Glutamatergic neuron (in vitro differentiated cells): ENCODE results near the gene C1orf74. TPM values are rescaled to one million over a fixed set of nuclear protein-coding genes. Genes with fewer than 3 reads are reported as not detected.

Experiments used
- DNase-seq: peaks from one replicate; pipeline ENCODE4 v3.0.0; 2022
- H3K27ac Mint-ChIP-seq: one replicate; pipeline ENCODE4 v1.8.0; 2020; ENCODE audit warnings: mild to moderate bottlenecking, mixed read lengths, inconsistent platforms; ENCODE audit not compliant: unreplicated experiment
- H3K27me3 Mint-ChIP-seq: one replicate; pipeline ENCODE4 v1.8.0; 2020; ENCODE audit warnings: mild to moderate bottlenecking, moderate library complexity, mixed read lengths, inconsistent platforms; ENCODE audit not compliant: unreplicated experiment
- H3K36me3 Mint-ChIP-seq: one replicate; pipeline ENCODE4 v1.8.0; 2020; ENCODE audit warnings: mild to moderate bottlenecking, mixed read lengths, inconsistent platforms; ENCODE audit not compliant: unreplicated experiment
- H3K4me1 Mint-ChIP-seq: one replicate; pipeline ENCODE4 v1.8.0; 2020; ENCODE audit warnings: mild to moderate bottlenecking, low read depth, mixed read lengths, inconsistent platforms; ENCODE audit not compliant: unreplicated experiment
- H3K4me3 Mint-ChIP-seq: one replicate; pipeline ENCODE4 v1.8.0; 2020; ENCODE audit warnings: mild to moderate bottlenecking, mixed read lengths, inconsistent platforms; ENCODE audit not compliant: unreplicated experiment
- H3K9me3 Mint-ChIP-seq: one replicate; pipeline ENCODE4 v1.8.0; 2020; ENCODE audit warnings: mild to moderate bottlenecking, moderate library complexity, mixed read lengths, inconsistent platforms; ENCODE audit not compliant: unreplicated experiment
- CTCF ChIP-seq: fragments of 200-600 bp; sonication (generic); IDR thresholded peaks from one replicate; pipeline ENCODE4 v1.5.0; 2021; ENCODE audit not compliant: partially characterized antibody, unreplicated experiment
- total RNA-seq: library from RNA; stranded (reverse); fragmentation: NEBNext Ultra II Directional; extraction: Animal tissue kit (Norgen Biotek cat#: 25700); gene quantifications from one replicate; pipeline ENCODE4 v1.2.1, GENCODE V29; 2021; ENCODE audit not compliant: unreplicated experiment

The C1orf74 gene
- total RNA-seq, 1 donor from 2014 or later: 2.3 TPM

- H3K27ac Mint-ChIP-seq: no peak overlapping the region
- H3K27me3 Mint-ChIP-seq: no peaks in the 10 kb centered on the region
- H3K4me1 Mint-ChIP-seq: peaks cover 28% of the 10 kb centered on the region
Observed at GRCh38 chr1:209815490-209815889, 31.1 kb upstream of the C1orf74 start.

GRCh38 chr1:209813902-209814301 lies 29.5 kb upstream of the C1orf74 start:
- DNase-seq: no peak
- Mint-ChIP-seq H3K27me3 (no peaks in the 10 kb centered on the region), H3K27ac (no peak overlapping the region), H3K36me3 (no peaks in the 10 kb centered on the region), H3K4me3 (no peak overlapping the region), H3K4me1 (peaks cover 28% of the 10 kb centered on the region), H3K9me3 (no peaks in the 10 kb centered on the region)
- TF ChIP-seq CTCF: no peak

More at GRCh38 chr1:209815490-209815889, 31.1 kb upstream of the C1orf74 start:
- TF ChIP-seq CTCF: no peak
- Mint-ChIP-seq H3K9me3 (no peaks in the 10 kb centered on the region), H3K4me3 (no peak overlapping the region), H3K36me3 (no peaks in the 10 kb centered on the region)
- DNase-seq: no peak

GRCh38 chr1:209810783-209811182 lies 26.4 kb upstream of the C1orf74 start:
- no peak for TF ChIP-seq CTCF
- Mint-ChIP-seq H3K36me3 (no peaks in the 10 kb centered on the region), H3K9me3 (no peaks in the 10 kb centered on the region), H3K4me1 (peaks cover 14% of the 10 kb centered on the region), H3K27me3 (peaks cover 2% of the 10 kb centered on the region), H3K27ac (peak overlapping the region; percentile 24), H3K4me3 (no peak overlapping the region)
- DNase-seq: no peak

- Mint-ChIP-seq H3K4me1 (peaks cover 10% of the 10 kb centered on the region), H3K36me3 (no peaks in the 10 kb centered on the region), H3K27ac (no peak overlapping the region), H3K4me3 (no peak overlapping the region), H3K9me3 (no peaks in the 10 kb centered on the region), H3K27me3 (peaks cover 5% of the 10 kb centered on the region)
- no peak for TF ChIP-seq CTCF
- DNase-seq: no peak
Observed at GRCh38 chr1:209809611-209810010, 25.3 kb upstream of the C1orf74 start.

- no peak overlapping the region for H3K4me3 Mint-ChIP-seq
- no peak for TF ChIP-seq CTCF
- no peak for DNase-seq
- no peaks in the 10 kb centered on the region for H3K9me3 Mint-ChIP-seq
- H3K4me1 Mint-ChIP-seq: peaks cover 9% of the 10 kb centered on the region
- H3K27ac Mint-ChIP-seq: no peak overlapping the region
- H3K36me3 Mint-ChIP-seq: no peaks in the 10 kb centered on the region
- H3K27me3 Mint-ChIP-seq: peaks cover 5% of the 10 kb centered on the region
Observed at GRCh38 chr1:209808059-209808581, 23.8 kb upstream of the C1orf74 start.
